Tibial nerve (tissue), 4 donors: Measurements from ENCODE around the gene ZNF207. TPM values are rescaled to one million over a fixed set of nuclear protein-coding genes. Genes with fewer than 3 reads are reported as not detected.

Experiments used
- DNase-seq, 2 donors: peaks; one replicate each; pipeline ENCODE4 v3.0.0-alpha.2; 2019; ENCODE audit warnings: low spot score in 2 of 2
- H3K27ac ChIP-seq, 4 donors: fragments of 200-600 bp; sonication (generic) in 3 of 4; one replicate each; pipeline ENCODE4 v1.5.1; 2017 to 2019; ENCODE audit warnings: mild to moderate bottlenecking in 1 of 4
- H3K27me3 ChIP-seq, 2 donors: fragments of 200-600 bp; sonication (generic) in 1 of 2; one replicate each; pipeline versions ENCODE4 v1.5.1 to v1.6.0; 2017 to 2019
- H3K36me3 ChIP-seq, 3 donors: fragments of 200-600 bp; sonication (generic); one replicate each; pipeline ENCODE4 v1.5.1; 2018 to 2019
- H3K4me1 ChIP-seq, 4 donors: fragments of 200-600 bp; sonication (generic) in 3 of 4; one replicate each; pipeline ENCODE4 v1.5.1; 2017 to 2019
- H3K4me3 ChIP-seq, 4 donors: fragments of 200-600 bp; sonication (generic) in 3 of 4; one replicate each; pipeline ENCODE4 v1.5.1; 2017 to 2019; ENCODE audit warnings: mild to moderate bottlenecking in 1 of 4, moderate library complexity in 1 of 4
- H3K9me3 ChIP-seq, 4 donors: fragments of 200-600 bp; sonication (generic) in 3 of 4; one replicate each; pipeline ENCODE4 v1.5.1; 2017 to 2019
- CTCF ChIP-seq, 5 experiments: fragments of 200-600 bp in 3 of 5; fragments of 450-650 bp in 2 of 5; sonication (generic) in 3 of 5; IDR thresholded peaks; one replicate each; pipeline ENCODE4 v1.5.1; 2016 to 2019; ENCODE audit warnings: antibody characterized with exemption in 5 of 5, mild to moderate bottlenecking in 3 of 5, moderate library complexity in 2 of 5
- EP300 ChIP-seq, 2 donors: sonication (generic); formaldehyde crosslinking; IDR thresholded peaks; one replicate each; pipeline ENCODE4 v1.6.1; 2017; ENCODE audit warnings: antibody characterized with exemption in 2 of 2, mild to moderate bottlenecking in 1 of 2
- POLR2A ChIP-seq, 2 donors: fragments of 450-650 bp; IDR thresholded peaks; one replicate each; pipeline ENCODE4 v1.6.1; 2017; ENCODE audit warnings: antibody characterized with exemption in 2 of 2, mild to moderate bottlenecking in 2 of 2, moderate library complexity in 2 of 2
- WGBS, 2 donors: methylation state at CpG; one replicate each; pipeline ENCODE4 v1.1.5; 2018; 5-methylcytosine and 5-hydroxymethylcytosine counted together
- total RNA-seq, 4 donors: library from RNA; depleted of rRNA; stranded (reverse); fragments of >200 nt; gene quantifications; one replicate each; pipeline ENCODE4 v1.1.0, GENCODE V29; 2016

The ZNF207 gene
- total RNA-seq, 4 donors from 2014 or later, result 121 to 195 (median 152) TPM

GRCh38 chr17:32342603-32343325, 7.2 kb upstream of the ZNF207 start:
- H3K36me3 ChIP-seq, result peaks cover 0 to 12% (median 0%) of the 10 kb centered on the region in 3 donors
- no peaks in the 10 kb centered on the region for H3K27me3 ChIP-seq
- TF ChIP-seq POLR2A (IDR thresholded peaks at IDR 0.05) (no peak), CTCF (IDR thresholded peaks at IDR 0.05) (no peak), EP300 (IDR thresholded peaks at IDR 0.05) (no peak)
- H3K4me1 ChIP-seq, result peaks cover 0 to 18% (median 4%) of the 10 kb centered on the region in 4 donors
- DNase-seq, result no peak
- 61 to 67% methylated on average over 14 of the region's 14 CpGs for WGBS, 2 donors
- peak overlapping the region; percentile 46 to 79 (median 64) for H3K4me3 ChIP-seq
- no peaks in the 10 kb centered on the region for H3K9me3 ChIP-seq
- H3K27ac ChIP-seq, result peak overlapping the region; percentile 65 to 87 (median 78)

GRCh38 chr17:32345951-32346600, 3.9 kb upstream of the ZNF207 start:
- Histone ChIP-seq H3K9me3 (no peaks in the 10 kb centered on the region), H3K36me3 (no peaks in the 10 kb centered on the region), H3K27me3 (no peaks in the 10 kb centered on the region), H3K27ac (no peak overlapping the region), H3K4me1 (peaks cover 0 to 26% (median 8%) of the 10 kb centered on the region in 4 donors), H3K4me3 (no peak overlapping the region)
- no peak for TF ChIP-seq CTCF (IDR thresholded peaks at IDR 0.05)
- TF ChIP-seq POLR2A (IDR thresholded peaks at IDR 0.05), result no peak
- no peak for TF ChIP-seq EP300 (IDR thresholded peaks at IDR 0.05)
- WGBS, 2 donors, result 83 to 87% methylated on average over 11 of the region's 11 CpGs
- no peak for DNase-seq

- H3K27ac ChIP-seq, result no peak overlapping the region
- no peak for DNase-seq
- H3K4me3 ChIP-seq, result no peak overlapping the region
- H3K27me3 ChIP-seq, result no peaks in the 10 kb centered on the region
- peaks cover 0 to 12% (median 0%) of the 10 kb centered on the region in 3 donors for H3K36me3 ChIP-seq
- 96 to 100% methylated on average over 2 of the region's 2 CpGs for WGBS, 2 donors
- peaks cover 0 to 34% (median 21%) of the 10 kb centered on the region in 4 donors for H3K4me1 ChIP-seq
- TF ChIP-seq POLR2A (IDR thresholded peaks at IDR 0.05) (no peak), CTCF (IDR thresholded peaks at IDR 0.05) (no peak), EP300 (IDR thresholded peaks at IDR 0.05) (no peak)
- H3K9me3 ChIP-seq, result no peaks in the 10 kb centered on the region
These were observed 1.5 kb upstream of the ZNF207 start for GRCh38 chr17:32348483-32348800.

GRCh38 chr17:32349503-32349853, 479 bp upstream of the ZNF207 start:
- peak in 1 of 2 donors; percentile 21 for DNase-seq

More at GRCh38 chr17:32349503-32349853, 479 bp upstream of the ZNF207 start:
- H3K36me3 ChIP-seq, result peaks cover 0 to 20% (median 5%) of the 10 kb centered on the region in 3 donors
- 26 to 32% methylated on average over 15 of the region's 15 CpGs for whole genome bisulfite sequencing, 2 donors
- no peaks in the 10 kb centered on the region for H3K27me3 ChIP-seq
- H3K27ac ChIP-seq, result peak overlapping the region; percentile 94 to 99 (median 96)
- H3K9me3 ChIP-seq, result no peaks in the 10 kb centered on the region
- peak overlapping the region; percentile 65 to 98 (median 90) for H3K4me3 ChIP-seq
- TF ChIP-seq CTCF (IDR thresholded peaks at IDR 0.05), result no peak
- no peak for TF ChIP-seq POLR2A (IDR thresholded peaks at IDR 0.05)
- no peak for TF ChIP-seq EP300 (IDR thresholded peaks at IDR 0.05)
- peaks cover 0 to 43% (median 24%) of the 10 kb centered on the region in 4 donors for H3K4me1 ChIP-seq
